ENCODE results near the gene LRRC72.

LRRC72 gene

GRCh38 chr7:16484453-16485158 is 42.0 kb upstream of the LRRC72 start:
- no peaks in the 10 kb centered on the region for H3F3A ChIP-seq (ENCODE audit: insufficient read depth, low read length)
- no peaks in the 10 kb centered on the region for H3K79me2 ChIP-seq (ENCODE audit: low read length)
- H3K4me2 ChIP-seq (ENCODE audit: low read depth, low read length) = no peak overlapping the region
- H4K20me1 ChIP-seq (ENCODE audit: insufficient read depth, low read length) = no peaks in the 10 kb centered on the region
- no peaks in the 10 kb centered on the region for H3K27me3 ChIP-seq (replicated peaks; ENCODE audit: insufficient read depth, low read length)
- no peaks in the 10 kb centered on the region for H3K9me2 ChIP-seq (replicated peaks; ENCODE audit: insufficient read depth, low read length)
- H3K9me3 ChIP-seq (replicated peaks; ENCODE audit: insufficient read depth, low read length) = no peaks in the 10 kb centered on the region
- TF ChIP-seq CTCF (IDR thresholded peaks at IDR 0.05; ENCODE audit: low read length) = no peak
- TF ChIP-seq EZH2phosphoT487 (IDR thresholded peaks at IDR 0.05; ENCODE audit: low read length) = no peak
- TF ChIP-seq EZH2 (optimal IDR thresholded peaks at IDR 0.05; ENCODE audit: low read depth, low read length) = no peak
- H2AFZ ChIP-seq (ENCODE audit: low read length) = no peak overlapping the region
- H3K9ac ChIP-seq (ENCODE audit: low read length) = no peak overlapping the region
- H3K36me3 ChIP-seq (replicated peaks; ENCODE audit: insufficient read depth, low read length) = no peaks in the 10 kb centered on the region
- no peak overlapping the region for H3K4me3 ChIP-seq (ENCODE audit: low read length)
- H3K27ac ChIP-seq (ENCODE audit: low read length) = no peak overlapping the region
- DNase-seq = no peak
- no peaks in the 10 kb centered on the region for H3K4me1 ChIP-seq (ENCODE audit: low read length)

- Histone ChIP-seq H3K79me2 (ENCODE audit: low read length) (no peaks in the 10 kb centered on the region), H3K27me3 (replicated peaks; ENCODE audit: insufficient read depth, low read length) (no peaks in the 10 kb centered on the region), H3K4me1 (ENCODE audit: low read length) (no peaks in the 10 kb centered on the region), H3K36me3 (replicated peaks; ENCODE audit: insufficient read depth, low read length) (no peaks in the 10 kb centered on the region), H3K9me3 (replicated peaks; ENCODE audit: insufficient read depth, low read length) (no peaks in the 10 kb centered on the region), H2AFZ (ENCODE audit: low read length) (no peak overlapping the region), H3F3A (ENCODE audit: insufficient read depth, low read length) (no peaks in the 10 kb centered on the region), H3K4me2 (ENCODE audit: low read depth, low read length) (no peak overlapping the region), H3K9ac (ENCODE audit: low read length) (no peak overlapping the region), H3K27ac (ENCODE audit: low read length) (no peak overlapping the region), H3K9me2 (replicated peaks; ENCODE audit: insufficient read depth, low read length) (no peaks in the 10 kb centered on the region), H4K20me1 (ENCODE audit: insufficient read depth, low read length) (no peaks in the 10 kb centered on the region), H3K4me3 (ENCODE audit: low read length) (no peak overlapping the region)
- TF ChIP-seq CTCF (IDR thresholded peaks at IDR 0.05; ENCODE audit: low read length) (no peak), EZH2 (optimal IDR thresholded peaks at IDR 0.05; ENCODE audit: low read depth, low read length) (no peak), EZH2phosphoT487 (IDR thresholded peaks at IDR 0.05; ENCODE audit: low read length) (no peak)
- no peak for DNase-seq
Observed at GRCh38 chr7:16491148-16491547, 35.5 kb upstream of the LRRC72 start.

GRCh38 chr7:16492513-16493062 is 34.0 kb upstream of the LRRC72 start:
- no peak overlapping the region for H3K9ac ChIP-seq (ENCODE audit: low read length)
- H3K79me2 ChIP-seq (ENCODE audit: low read length) = no peaks in the 10 kb centered on the region
- no peak for DNase-seq
- no peak overlapping the region for H3K4me3 ChIP-seq (ENCODE audit: low read length)
- H3K9me2 ChIP-seq (replicated peaks; ENCODE audit: insufficient read depth, low read length) = no peaks in the 10 kb centered on the region
- no peaks in the 10 kb centered on the region for H3K27me3 ChIP-seq (replicated peaks; ENCODE audit: insufficient read depth, low read length)
- H3K36me3 ChIP-seq (replicated peaks; ENCODE audit: insufficient read depth, low read length) = no peaks in the 10 kb centered on the region
- H2AFZ ChIP-seq (ENCODE audit: low read length) = no peak overlapping the region
- H3K4me2 ChIP-seq (ENCODE audit: low read depth, low read length) = no peak overlapping the region
- TF ChIP-seq EZH2phosphoT487 (IDR thresholded peaks at IDR 0.05; ENCODE audit: low read length) = no peak
- TF ChIP-seq CTCF (IDR thresholded peaks at IDR 0.05; ENCODE audit: low read length) = no peak
- no peak for TF ChIP-seq EZH2 (optimal IDR thresholded peaks at IDR 0.05; ENCODE audit: low read depth, low read length)
- no peaks in the 10 kb centered on the region for H3K4me1 ChIP-seq (ENCODE audit: low read length)
- H3F3A ChIP-seq (ENCODE audit: insufficient read depth, low read length) = no peaks in the 10 kb centered on the region
- H3K27ac ChIP-seq (ENCODE audit: low read length) = no peak overlapping the region
- no peaks in the 10 kb centered on the region for H3K9me3 ChIP-seq (replicated peaks; ENCODE audit: insufficient read depth, low read length)
- H4K20me1 ChIP-seq (ENCODE audit: insufficient read depth, low read length) = no peaks in the 10 kb centered on the region

Measured in MM.1S (cell line).